Fibroblast of lung (primary cell): Measurements from ENCODE around the gene GRHL1. TPM values are rescaled to one million over a fixed set of nuclear protein-coding genes. Genes with fewer than 3 reads are reported as not detected.

Source experiments
- DNase-seq, 2 donors: peaks; one replicate each; pipeline versions ENCODE4 v3.0.0 to v3.0.0-alpha.2; 2010; ENCODE audit warnings: low read depth in 2 of 2
- H2AFZ ChIP-seq: 2 replicates; pipeline ENCODE4 v1.5.1; 2012; ENCODE audit warnings: low read length, control low read depth, inconsistent platforms
- H3K27ac ChIP-seq: 2 replicates; pipeline ENCODE4 v1.5.1; 2011; ENCODE audit warnings: low read length, control low read depth; ENCODE audit not compliant: insufficient read depth
- H3K27me3 ChIP-seq: 2 replicates; pipeline ENCODE4 v1.5.1; 2011; ENCODE audit warnings: mild to moderate bottlenecking, low read length; ENCODE audit not compliant: control insufficient read depth, insufficient read depth
- H3K36me3 ChIP-seq: 2 replicates; pipeline ENCODE4 v1.5.1; 2011; ENCODE audit warnings: low read length; ENCODE audit not compliant: control insufficient read depth, insufficient read depth
- H3K4me1 ChIP-seq: 2 replicates; pipeline ENCODE4 v1.5.1; 2011; ENCODE audit warnings: low read length; ENCODE audit not compliant: control insufficient read depth, insufficient read depth; ENCODE audit errors: extremely low read depth
- H3K4me2 ChIP-seq: 2 replicates; pipeline ENCODE4 v1.5.1; 2011; ENCODE audit warnings: low read length, control low read depth; ENCODE audit not compliant: insufficient read depth; ENCODE audit errors: extremely low read depth
- H3K4me3 ChIP-seq, 4 experiments: fragments of 200-600 bp in 1 of 4; sonication (generic) in 1 of 4; replicated peaks in 1 of 4; 2 replicates each; pipeline ENCODE4 v1.5.1; 2011 to 2016; ENCODE audit warnings: low read length in 4 of 4, low read depth in 3 of 4, mild to moderate bottlenecking in 3 of 4, control low read depth in 2 of 4, inconsistent platforms in 1 of 4, mixed read lengths in 1 of 4; ENCODE audit not compliant: insufficient read depth in 1 of 4; ENCODE audit errors: control extremely low read depth in 1 of 4
- H3K79me2 ChIP-seq: 2 replicates; pipeline ENCODE4 v1.5.1; 2012; ENCODE audit warnings: mild to moderate bottlenecking, low read length, inconsistent platforms; ENCODE audit not compliant: control insufficient read depth, insufficient read depth
- H3K9ac ChIP-seq: 2 replicates; pipeline ENCODE4 v1.5.1; 2011; ENCODE audit warnings: mild to moderate bottlenecking, low read length, control low read depth; ENCODE audit not compliant: insufficient read depth
- H3K9me3 ChIP-seq: 2 replicates; pipeline ENCODE4 v1.5.1; 2012; ENCODE audit warnings: low read depth, low read length; ENCODE audit not compliant: control insufficient read depth, insufficient read depth
- H4K20me1 ChIP-seq: 2 replicates; pipeline ENCODE4 v1.5.1; 2011; ENCODE audit warnings: low read length; ENCODE audit not compliant: control insufficient read depth, insufficient read depth; ENCODE audit errors: extremely low read depth
- CTCF ChIP-seq, 2 donors: IDR thresholded peaks in 1 of 2; conservative IDR thresholded peaks in 1 of 2; 1 replicate in 1 of 2; 2 replicates in 1 of 2; pipeline ENCODE4 v1.5.1; 2011 to 2012; ENCODE audit warnings: low read length in 2 of 2, control low read depth in 1 of 2, inconsistent platforms in 1 of 2, low read depth in 1 of 2, mild to moderate bottlenecking in 1 of 2
- EZH2 ChIP-seq: IDR thresholded peaks from 2 replicates; pipeline ENCODE4 v1.5.1; 2012; ENCODE audit warnings: low read length, control low read depth, mild to moderate bottlenecking; ENCODE audit errors: missing control alignments
- polyA plus RNA-seq, 2 donors: library from polyadenylated mRNA; depleted of rRNA in 1 of 2; stranded (reverse) in 1 of 2; unstranded in 1 of 2; fragments of >200 nt; gene quantifications; 2 replicates each; pipeline ENCODE4 v1.2.1, GENCODE V29; 2011 to 2012; ENCODE audit warnings: missing spikeins in 1 of 2
- total RNA-seq: library from RNA; depleted of rRNA; stranded (reverse); fragments of >200 nt; gene quantifications from 2 replicates; pipeline ENCODE4 v1.2.1, GENCODE V29; 2014

GRHL1 gene
- total and polyA plus RNA-seq, 2 donors (not counting 1 experiment from before 2014, with no cell fraction given) = 0.65 to 0.99 TPM

DNA sequence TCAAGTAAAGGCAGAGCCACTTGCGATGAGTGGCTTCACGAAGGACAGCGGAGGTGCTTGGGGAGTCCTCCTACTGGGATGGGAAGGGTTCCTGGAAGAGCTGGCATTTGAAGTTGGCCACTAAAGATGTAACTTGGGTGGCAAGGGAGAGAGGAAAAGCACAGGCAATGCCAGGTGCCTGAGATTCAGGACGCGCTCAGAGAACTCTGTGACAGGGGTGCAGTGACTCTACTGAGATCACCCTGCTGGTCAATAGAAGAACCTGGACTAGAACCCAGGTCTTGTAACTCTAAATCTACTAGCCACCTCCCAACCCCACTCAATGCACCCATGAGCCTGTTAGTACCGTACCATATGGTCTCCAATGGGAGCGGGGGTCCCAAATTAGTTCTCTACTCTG, 5.4 kb upstream of the GRHL1 start:
- no peak overlapping the region for H3K27ac ChIP-seq
- no peak overlapping the region for H3K9ac ChIP-seq
- TF ChIP-seq EZH2 (no peak), CTCF (conservative IDR thresholded peaks at IDR 0.05 in 1 of 2, IDR thresholded peaks at IDR 0.05 in 1 of 2; ENCODE audit: low read depth in 1 of 2, low read length in 2 of 2) (no peak)
- no peak for DNase-seq
- no peak overlapping the region for H3K4me3 ChIP-seq
- no peaks in the 10 kb centered on the region for H3K36me3 ChIP-seq
- H3K79me2 ChIP-seq = no peaks in the 10 kb centered on the region
- H3K4me2 ChIP-seq = no peak overlapping the region
- H3K9me3 ChIP-seq = no peaks in the 10 kb centered on the region
- H4K20me1 ChIP-seq = no peaks in the 10 kb centered on the region
- H3K27me3 ChIP-seq = peaks cover 6% of the 10 kb centered on the region
- peaks cover 2% of the 10 kb centered on the region for H3K4me1 ChIP-seq
- H2AFZ ChIP-seq = no peak overlapping the region

DNA sequence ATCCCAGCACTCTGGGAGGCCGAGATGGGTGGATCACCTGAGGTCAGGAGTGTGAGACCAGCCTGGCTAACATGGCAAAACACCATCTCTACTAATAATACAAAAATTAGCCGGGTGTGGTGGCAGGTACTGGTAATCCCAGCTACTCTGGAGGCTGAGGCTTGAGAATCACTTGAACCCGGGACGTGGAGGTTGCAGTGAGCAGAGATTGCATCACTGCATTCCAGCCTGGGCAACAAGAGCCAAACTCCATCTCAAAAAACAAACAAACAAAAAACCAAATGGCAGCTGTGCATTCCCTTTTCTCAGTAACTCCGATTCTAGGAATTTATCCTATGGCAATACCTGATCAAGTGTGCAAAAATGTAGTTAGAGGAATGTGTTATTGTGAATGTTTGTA, 4.7 kb upstream of the GRHL1 start:
- H3K36me3 ChIP-seq = no peaks in the 10 kb centered on the region
- H3K4me2 ChIP-seq = no peak overlapping the region
- H3K9ac ChIP-seq = no peak overlapping the region
- no peak for TF ChIP-seq EZH2
- TF ChIP-seq CTCF (conservative IDR thresholded peaks at IDR 0.05 in 1 of 2, IDR thresholded peaks at IDR 0.05 in 1 of 2; ENCODE audit: low read depth in 1 of 2, low read length in 2 of 2) = no peak
- DNase-seq = no peak
- H3K27ac ChIP-seq = no peak overlapping the region
- H2AFZ ChIP-seq = no peak overlapping the region
- no peaks in the 10 kb centered on the region for H4K20me1 ChIP-seq
- H3K27me3 ChIP-seq = peaks cover 6% of the 10 kb centered on the region
- no peak overlapping the region for H3K4me3 ChIP-seq
- no peaks in the 10 kb centered on the region for H3K4me1 ChIP-seq
- no peaks in the 10 kb centered on the region for H3K79me2 ChIP-seq
- no peaks in the 10 kb centered on the region for H3K9me3 ChIP-seq

DNA sequence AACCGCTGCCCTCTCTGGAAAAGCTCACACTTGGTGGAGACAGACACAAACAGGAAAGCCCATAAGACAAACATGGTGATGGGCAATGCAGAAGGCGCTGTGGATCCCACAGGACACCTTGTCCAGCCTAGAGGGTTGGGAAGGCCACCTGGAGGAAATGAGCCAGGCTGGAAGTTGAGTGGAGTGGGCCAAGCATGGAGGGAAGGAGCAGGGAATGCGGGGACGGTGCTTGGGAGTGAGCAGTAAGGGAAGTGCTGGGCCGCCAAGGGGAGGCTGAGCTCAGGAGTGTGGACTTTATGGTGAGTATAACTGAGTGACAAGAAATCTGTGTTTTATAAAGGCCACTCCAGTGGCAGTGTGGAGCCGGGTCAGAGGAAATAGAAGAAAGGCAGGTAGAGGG, 2.8 kb upstream of the GRHL1 start:
- Histone ChIP-seq H3K4me3 (no peak overlapping the region), H2AFZ (no peak overlapping the region), H3K9me3 (no peaks in the 10 kb centered on the region), H3K4me1 (peaks cover 2% of the 10 kb centered on the region), H3K27ac (no peak overlapping the region), H3K79me2 (no peaks in the 10 kb centered on the region), H3K27me3 (peaks cover 6% of the 10 kb centered on the region), H3K36me3 (no peaks in the 10 kb centered on the region), H3K9ac (no peak overlapping the region), H3K4me2 (no peak overlapping the region), H4K20me1 (no peaks in the 10 kb centered on the region)
- no peak for DNase-seq
- TF ChIP-seq CTCF (conservative IDR thresholded peaks at IDR 0.05 in 1 of 2, IDR thresholded peaks at IDR 0.05 in 1 of 2; ENCODE audit: low read depth in 1 of 2, low read length in 2 of 2) (no peak), EZH2 (no peak)
